Midbrain (tissue), 1 donor: ENCODE results near the gene PMIS2.
"Not testable (repeated sequence)": the region's sequence is repeated elsewhere in the genome, so short reads cannot be mapped to it uniquely, and the experiment has no call there.

Experiments used
- DNase-seq: peaks from one replicate; lab custom pipeline; 2025; lab: John Stamatoyannopoulos, UW

Gene PMIS2

DNA sequence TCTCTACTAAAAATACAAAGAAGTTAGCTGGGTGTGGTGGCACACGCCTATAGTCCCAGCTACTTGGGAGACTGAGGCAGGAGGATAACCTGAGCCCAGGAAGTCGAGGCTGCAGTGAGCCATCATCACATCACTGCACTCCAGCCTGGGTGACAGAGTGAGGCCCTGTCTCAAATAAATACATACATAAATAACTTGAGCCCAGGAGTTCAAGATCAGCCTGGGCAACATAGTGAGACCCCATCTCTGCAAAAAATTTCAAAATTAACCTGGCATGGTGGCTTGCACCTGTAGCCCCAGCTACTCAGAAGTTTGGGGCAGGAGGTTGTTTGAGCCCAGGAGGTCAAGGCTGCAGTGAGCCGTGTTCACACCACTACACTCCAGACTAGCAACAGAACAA, 9.1 kb downstream of the PMIS2 start:
- DNase-seq, result not testable (repeated sequence)

DNA sequence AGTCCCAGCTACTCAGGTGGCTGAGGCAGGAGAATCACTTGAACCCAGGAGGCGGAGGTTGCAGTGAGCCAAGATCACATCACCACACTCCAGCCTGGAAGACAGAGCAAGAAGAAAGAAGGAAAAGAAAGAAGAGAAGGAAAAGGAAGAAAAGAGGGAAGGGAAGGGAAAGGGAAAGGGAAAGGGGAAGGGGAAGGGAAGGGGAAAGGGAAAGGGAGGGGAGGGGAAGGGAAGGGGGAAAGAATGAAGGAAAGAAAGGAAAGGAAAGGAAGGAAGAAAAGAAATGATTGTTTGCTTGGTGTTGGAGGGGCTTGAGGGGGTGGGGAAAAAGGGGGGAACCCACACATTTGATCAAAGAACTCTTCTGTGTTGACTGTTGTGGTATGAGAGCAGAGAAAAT, 10.0 kb downstream of the PMIS2 start:
- DNase-seq, result no peak

DNA sequence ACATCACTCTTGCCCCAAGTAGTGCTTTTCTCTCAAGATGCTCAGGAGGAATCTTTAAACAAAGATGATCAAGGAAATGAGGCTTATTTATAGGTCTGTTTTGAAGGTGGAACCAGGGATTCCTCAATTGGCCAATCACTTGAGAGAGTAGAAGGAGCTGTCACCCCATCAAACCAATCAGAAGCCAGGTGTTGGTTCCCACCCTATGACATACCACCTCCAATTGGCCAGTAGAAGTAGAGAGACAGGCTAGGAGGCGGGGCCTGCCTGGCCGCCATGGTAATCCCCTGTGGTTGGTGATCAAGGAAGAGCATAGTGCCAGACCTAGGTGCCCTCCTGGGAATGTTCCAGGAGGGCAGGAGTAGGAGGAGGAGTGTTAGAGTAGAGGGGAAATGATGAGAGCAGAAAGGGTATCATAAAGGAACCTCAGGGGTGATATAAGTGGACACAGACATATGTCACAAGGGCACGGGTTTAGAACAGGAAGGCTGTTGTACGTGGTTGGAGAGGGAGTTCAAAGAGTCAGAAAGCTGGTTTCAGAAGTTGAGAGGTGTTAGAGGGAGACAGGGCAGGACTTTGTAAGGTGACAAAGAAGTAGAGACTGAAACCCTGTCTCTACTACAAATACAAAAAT, 10.5 kb downstream of the PMIS2 start:
- DNase-seq, result no peak

DNA sequence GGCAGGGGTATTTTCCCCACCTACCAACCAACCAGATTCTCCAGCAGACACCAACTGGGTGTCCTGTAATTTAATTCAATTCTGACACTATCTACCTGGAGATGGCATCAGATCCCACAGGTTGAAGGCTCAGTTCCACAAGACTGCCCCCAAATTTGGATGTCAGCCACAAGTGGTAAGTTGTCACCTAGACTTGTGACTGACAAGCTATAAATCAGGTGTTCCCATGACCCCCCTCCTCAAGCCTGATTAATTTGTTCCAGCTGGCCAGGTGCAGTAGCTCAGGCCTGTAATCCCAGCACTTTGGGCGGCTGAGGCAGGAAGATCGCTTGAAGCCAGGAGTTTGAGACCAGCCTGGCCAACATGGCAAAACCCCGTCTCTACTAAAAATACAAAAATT, 16.0 kb downstream of the PMIS2 start:
- DNase-seq, result no peak

DNA sequence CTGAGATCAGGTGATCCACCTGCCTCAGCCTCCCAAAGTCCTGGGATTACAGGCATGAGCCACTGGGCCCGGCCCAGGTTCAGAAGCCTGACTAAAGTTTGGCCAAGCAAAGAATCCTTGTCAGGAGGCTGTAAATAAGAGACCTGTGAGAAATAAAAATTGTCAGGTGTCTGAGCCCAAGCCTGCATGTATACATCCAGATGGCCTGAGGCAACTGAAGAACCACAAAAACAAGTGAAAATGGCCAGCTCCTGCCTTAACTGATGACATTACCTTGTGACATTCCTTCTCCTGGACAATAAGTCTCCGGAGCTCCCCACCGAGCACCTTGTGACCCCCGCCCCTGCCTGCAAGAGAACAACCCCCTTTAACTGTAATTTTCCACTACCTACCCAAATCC, 18.5 kb downstream of the PMIS2 start:
- DNase-seq, result not testable (repeated sequence)

DNA sequence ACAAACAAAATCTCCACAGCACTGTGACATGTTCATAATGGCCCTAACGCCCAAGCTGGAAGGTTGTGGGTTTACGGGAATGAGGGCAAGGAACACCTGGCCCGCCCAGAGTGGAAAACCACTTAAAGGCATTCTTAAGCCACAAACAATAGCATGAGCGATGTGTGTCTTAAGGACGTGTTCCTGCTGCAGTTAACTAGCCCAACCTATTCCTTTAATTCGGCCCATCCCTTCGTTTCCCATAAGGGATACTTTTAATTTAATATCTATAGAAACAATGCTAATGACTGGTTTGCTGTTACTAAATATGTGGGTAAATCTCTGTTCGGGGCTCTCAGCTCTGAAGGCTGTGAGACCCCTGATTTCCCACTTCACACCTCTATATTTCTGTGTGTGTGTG, 21.2 kb downstream of the PMIS2 start:
- not testable (repeated sequence) for DNase-seq

DNA sequence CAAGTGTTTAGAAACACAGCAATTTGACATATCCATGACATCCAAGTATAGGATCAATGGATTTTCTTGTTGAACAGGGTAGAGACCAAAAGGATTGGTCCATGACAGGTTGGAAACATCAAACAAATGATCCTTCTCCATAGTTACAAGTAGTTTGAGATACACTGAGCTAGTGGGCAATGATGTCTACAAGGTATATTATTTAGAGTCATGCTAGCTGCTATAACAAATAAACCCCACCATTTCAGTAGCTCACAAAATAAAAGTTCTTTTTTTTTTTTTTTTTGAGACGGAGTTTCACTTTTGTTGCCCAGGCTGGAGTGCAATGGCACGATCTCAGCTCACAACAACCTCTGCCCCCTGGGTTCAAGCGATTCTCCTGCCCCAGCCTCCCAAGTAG, 21.7 kb downstream of the PMIS2 start:
- no peak for DNase-seq

DNA sequence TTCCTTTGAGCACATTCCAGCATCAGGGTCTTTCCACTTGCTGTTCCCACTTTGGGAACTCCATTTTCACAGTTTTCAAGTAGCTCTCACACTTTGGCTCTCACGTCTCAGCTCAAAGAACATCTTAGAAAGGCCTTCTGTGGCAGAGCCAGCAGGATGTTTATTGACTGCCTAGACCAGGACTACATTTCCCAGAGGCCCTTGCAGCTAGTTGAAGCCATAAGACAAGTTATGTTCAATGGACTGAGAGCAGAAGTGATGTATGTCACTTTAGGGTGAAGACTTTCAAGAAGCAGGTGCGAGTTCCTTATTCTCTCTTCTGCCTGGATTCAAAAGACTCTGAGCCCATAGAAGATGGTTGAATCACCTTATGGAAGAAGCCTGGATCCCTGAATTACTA, 22.3 kb downstream of the PMIS2 start:
- no peak for DNase-seq

DNA sequence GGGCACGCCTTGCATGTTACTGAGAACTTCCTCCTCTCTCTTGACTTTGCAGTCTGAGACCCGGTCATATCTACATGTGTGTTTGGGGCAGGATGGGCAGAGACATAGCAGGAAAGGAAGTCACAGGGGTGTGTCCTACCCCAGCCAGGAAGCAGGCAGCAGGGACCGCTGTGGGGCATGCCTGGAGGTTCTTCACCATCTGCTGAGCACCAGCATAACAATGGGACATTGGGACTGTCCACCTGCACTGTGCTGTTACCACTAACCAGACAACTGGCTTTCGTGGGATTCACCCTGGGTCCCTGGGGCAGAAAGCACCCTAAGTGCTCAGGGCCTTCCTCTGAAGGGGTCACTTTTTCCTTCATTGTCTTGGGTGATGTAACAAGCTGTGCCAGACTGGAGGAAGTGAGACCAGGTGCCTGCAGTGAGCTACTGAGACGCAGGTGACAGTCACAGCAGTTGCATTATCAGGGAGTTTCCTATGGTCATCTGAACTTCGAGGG, 23.9 kb downstream of the PMIS2 start:
- DNase-seq, result no peak

DNA sequence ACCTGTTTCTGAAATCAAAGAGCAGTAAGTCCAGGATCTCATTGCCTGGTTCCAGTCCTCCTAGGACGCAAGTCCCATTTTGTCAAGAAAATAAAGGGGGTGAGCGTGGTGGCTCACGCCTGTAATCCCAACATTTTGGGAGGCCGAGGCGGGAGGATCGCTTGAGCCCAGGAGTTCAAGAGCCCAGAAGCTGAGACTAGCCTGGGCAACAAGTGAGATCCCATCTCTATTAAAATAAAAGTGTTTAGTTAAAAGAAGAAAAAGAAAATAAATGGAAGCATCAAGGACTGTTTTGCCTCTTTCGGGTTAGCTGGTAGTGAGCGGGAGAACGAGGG, 26.2 kb downstream of the PMIS2 start:
- DNase-seq, result no peak

DNA sequence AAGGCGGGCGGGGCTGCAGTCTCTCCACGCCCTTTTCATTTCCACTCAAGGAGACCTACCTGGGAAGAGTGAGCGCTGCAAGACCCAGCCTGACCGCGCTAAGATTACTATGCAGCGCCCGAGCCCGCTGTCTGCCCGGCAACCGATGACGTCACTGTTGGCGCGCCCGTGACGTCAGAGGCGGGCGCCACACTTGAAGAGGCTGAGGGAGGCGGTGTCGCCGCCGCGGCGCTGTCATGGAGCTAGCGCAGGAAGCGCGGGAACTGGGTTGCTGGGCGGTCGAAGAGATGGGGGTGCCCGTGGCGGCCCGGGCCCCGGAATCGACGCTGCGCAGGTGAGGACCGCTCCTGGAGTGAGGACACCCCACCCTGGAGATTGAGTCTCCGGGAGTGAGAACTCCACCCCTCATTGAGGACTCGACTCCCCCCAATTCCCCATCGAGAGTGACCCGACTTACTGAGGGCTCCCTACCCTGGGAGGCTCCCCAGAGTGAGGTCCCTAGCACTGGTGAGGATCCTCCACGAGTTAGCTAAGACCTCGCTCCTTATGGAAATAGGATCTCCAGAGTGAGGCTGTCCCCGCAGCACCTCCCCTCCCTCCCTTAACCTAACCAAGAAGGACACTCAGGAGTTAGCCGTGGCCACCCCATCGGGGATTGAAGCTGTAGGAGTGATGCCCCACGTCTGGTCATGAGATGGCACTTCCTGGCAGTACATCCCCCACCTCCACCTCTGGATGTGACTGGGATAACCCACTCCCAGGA, 26.8 kb downstream of the PMIS2 start, which contains the start of gene HAUS5:
TSS of gene HAUS5 (plus strand) at position 177 of the 763 bp plus-strand sequence. CDS start at position 237, 60 bp downstream.
- peak; percentile 91 for DNase-seq

DNA sequence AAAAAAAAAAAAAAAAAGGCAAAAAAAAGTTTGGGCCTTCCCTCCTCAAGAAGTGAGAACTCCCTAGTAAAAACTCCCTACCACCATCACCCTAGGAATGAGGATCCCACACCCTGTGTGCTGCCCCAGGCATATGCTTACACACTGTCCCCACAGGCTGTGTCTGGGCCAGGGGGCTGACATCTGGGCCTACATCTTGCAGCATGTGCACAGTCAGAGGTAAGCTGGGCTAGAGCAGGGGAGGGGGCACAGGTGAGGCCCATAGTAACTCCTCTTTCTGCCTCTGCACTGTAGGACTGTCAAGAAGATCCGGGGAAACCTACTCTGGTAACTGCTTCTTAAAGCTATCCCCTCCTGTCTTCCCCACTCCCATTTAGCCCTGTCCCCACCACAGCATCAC, 27.6 kb downstream of the PMIS2 start:
- DNase-seq, result no peak

DNA sequence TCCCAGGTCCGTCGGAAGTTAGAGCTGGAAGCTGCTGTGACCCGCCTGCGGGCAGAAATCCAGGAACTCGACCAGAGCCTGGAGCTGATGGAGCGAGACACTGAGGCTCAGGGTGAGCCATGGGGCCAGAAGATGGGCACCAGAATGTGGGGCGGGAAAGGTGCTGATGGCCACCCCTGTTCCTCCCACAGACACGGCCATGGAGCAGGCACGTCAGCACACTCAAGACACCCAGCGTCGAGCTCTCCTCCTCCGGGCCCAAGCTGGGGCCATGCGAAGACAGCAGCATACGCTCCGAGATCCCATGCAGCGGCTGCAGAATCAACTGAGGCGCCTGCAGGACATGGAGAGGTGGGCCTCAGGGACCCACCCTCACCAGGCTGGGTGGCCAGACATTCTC, 29.1 kb downstream of the PMIS2 start:
- DNase-seq, result no peak

DNA sequence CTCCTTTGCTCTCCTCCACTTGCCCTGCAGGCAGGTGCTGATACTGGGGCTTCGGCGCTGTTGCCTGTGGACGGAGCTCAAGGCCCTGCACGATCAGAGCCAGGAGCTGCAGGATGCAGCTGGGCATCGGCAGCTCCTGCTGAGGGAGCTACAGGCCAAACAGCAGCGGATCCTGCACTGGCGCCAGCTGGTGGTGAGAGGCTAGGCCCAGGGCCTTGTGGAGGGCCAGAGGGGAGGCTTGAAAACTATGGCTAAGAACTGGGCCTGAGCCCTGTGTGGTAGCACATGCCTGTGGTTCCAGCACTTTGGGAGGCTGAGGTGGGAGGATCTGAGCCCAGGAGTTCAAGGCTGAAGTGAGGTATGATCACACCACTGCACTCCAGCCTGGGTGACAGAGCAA, 32.9 kb downstream of the PMIS2 start:
- DNase-seq, result no peak

DNA sequence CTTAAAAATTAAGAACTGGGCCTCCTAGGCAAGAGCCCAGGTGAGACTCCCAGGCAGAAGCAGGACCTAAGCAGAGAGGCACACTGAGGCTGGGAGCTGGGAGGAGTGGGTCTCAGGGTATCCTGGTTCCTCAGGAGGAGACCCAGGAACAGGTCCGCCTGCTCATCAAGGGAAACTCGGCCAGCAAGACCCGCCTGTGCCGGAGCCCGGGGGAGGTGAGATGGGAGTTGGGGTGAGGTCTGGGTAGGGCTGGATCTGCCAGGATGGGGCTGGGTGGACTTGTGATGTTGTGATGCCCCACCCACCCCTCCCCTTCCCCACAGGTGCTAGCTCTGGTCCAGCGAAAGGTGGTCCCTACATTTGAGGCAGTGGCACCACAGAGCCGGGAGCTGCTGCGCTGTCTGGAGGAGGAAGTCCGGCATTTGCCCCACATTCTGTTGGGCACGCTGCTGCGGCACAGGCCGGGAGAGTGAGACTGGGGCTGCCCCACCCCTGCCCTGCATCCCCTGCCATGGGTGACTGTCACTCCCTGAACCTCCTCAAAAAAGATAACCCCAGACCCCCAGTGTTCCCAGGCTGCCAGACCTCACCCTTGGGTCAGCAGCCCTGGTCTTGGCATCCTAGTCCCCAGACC, 33.4 kb downstream of the PMIS2 start:
- no peak for DNase-seq

DNA sequence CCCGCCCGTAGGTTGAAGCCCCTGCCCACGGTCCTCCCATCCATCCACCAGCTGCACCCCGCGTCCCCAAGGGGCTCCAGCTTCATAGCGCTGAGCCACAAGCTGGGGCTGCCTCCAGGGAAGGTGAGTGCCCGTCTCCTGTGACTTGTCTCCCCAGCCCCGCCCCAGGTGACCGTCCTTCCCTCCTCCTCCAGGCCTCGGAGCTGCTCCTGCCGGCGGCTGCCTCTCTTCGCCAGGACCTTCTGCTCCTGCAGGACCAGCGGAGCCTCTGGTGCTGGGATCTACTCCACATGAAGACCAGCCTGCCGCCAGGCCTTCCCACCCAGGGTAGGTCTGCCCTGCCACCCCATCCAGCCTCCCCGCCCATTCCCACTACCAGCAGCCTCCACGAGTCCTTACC, 34.0 kb downstream of the PMIS2 start:
- no peak for DNase-seq

DNA sequence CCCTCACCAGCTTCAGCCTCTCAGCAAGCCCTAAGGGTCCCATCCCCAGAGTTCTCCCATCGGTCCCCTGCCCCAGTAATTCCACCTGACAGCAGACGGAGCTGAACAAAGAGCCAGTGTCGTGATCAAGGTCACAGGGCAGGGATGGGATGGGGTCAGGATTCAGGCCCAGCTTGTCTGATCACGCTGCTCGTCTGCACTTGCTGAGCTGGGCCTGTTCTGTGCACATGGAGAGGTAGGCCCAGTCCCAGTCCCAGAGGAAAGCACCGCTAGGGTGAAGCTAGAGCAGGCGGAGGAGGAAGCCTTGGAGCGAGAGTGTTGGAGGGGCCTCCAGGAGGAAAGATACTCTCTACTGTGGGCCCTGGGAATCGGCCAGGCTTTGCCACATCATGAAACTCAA, 35.7 kb downstream of the PMIS2 start:
- no peak for DNase-seq

DNA sequence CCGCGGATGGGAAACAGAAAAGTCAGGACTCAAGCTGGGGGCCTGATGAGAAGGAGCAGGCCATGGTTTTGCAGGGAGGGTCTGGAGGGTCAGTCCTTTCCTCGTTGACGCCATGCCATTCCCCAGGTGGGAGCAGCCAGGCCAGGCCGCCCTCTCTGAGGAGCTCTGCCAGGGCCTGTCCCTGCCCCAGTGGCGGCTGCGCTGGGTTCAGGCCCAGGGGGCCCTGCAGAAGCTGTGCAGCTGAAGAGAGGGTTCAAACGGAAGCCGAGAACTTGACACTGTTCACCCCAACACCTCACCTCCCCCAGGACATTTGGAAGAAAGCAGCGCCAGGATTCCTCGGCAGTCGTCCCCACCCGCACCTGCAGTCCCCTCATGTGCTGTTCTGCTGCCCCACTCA, 36.8 kb downstream of the PMIS2 start:
- no peak for DNase-seq

DNA sequence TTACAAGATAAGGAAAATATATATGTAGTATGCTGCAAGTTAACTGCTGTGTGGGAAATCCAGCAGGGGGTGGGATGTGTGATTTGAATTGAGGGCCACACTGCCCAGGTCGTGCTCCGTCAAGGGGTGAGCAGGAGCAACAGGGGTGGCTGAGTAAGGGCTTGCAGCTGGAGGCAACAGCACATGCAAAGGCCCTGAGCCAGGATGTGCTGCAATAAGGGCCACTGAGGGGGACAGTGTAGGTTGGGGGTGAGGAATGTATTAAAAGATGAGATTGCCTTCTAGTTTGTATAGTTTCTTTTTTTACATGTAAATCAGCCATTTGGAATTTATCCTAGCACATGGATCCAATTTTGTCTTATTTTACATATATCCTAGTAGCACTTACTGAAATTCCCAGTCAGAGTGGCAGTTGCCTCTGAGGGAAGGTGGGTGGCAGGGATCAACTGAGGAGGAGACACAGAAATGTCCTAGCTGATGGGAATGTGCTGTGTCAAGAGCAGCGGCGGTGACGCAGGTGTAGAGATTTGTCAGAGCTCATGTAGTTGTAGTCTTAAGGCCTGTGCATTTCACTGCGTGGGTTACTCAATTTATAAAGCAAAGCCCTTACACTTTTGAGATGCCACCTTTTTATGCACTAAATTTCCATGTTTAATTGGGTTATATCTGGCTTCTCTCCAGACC, 37.5 kb downstream of the PMIS2 start:
- DNase-seq, result no peak

DNA sequence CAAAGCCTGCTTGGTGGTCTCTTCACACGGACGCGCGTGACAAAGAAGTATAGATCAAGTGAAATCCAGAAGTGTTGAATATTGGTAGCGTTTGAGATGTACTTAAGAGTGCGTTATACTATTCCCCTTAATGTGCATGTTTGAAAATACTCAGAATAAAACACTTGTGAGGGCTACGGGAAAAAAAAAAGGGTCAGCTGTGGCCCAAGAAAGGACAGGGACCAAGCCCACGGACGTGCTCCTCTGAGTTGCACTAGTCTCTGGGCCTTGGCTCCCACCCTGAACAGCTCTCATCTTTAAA, 42.2 kb downstream of the PMIS2 start:
- DNase-seq, result no peak

DNA sequence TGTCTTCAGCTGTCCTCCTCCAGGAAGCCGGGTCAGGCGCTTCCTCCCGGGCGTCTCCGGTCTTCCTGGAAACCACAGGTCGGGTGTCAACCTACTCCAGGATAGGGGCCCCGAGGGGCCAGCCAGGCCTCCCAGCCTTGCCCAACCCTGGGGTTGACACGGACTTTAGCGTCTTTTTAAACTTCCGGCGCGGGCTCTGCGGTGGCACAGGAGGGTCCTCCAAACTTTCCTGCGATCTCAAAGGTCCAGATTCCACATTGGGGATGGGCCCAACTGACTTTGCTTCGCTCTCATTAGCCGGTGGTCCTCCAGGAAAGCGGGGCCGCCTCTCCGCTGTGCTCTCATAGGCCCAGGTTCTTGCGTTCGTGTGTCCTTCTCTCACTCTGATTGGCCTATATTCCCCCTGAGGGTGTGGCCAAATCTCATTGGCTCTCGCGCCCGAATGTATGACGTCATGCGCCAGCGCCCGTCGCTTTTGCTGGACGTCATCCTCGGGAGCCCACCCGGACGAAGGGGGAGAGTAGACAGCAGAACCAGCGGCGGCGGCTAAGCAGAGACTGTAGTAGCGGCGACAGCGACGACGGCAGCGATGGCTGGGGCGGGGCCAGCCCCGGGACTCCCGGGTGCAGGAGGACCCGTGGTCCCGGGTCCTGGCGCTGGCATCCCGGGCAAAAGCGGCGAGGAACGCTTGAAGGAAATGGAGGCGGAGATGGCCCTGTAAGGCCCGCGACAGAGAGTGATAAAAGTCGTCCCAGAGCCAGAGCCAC, 42.8 kb downstream of the PMIS2 start, which contains the start of gene RBM42:
TSS of gene RBM42 (plus strand) at position 472 of the 767 bp plus-strand sequence. CDS start at position 590, 118 bp downstream.
- peak; percentile 96 for DNase-seq

DNA sequence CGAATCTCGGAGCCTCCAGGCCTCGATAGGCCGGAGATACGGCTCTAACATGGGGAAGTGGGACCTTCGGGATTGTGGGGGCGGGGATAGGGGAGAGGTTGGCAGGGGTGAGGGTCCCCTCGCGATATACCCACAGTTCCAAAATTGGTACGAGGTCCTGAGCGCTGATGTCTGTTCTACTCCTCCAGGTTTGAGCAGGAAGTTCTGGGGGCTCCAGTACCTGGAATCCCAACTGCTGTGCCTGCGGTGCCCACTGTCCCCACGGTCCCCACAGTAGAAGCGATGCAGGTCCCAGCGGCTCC, 43.3 kb downstream of the PMIS2 start:
- no peak for DNase-seq
